SK-N-SH (cell line): Measurements from ENCODE around the gene SMYD3. TPM values are rescaled to one million over a fixed set of nuclear protein-coding genes. Genes with fewer than 3 reads are reported as not detected.

ENCODE experiments used
- CTCF ChIA-PET: fragments of 300-600, 350-600 bp; formaldehyde crosslinking; extraction: SDS; loops from one replicate; lab custom pipeline; 2021; lab: Yijun Ruan, JAX
- POLR2A ChIA-PET: fragments of 350-600 bp; sonication (Branson Sonifier 250); formaldehyde crosslinking; extraction: SDS; loops from one replicate; lab custom pipeline; 2020; ENCODE audit warnings: antibody characterized with exemption, inconsistent platforms; lab: Yijun Ruan, JAX
- DNase-seq: peaks from one replicate; pipeline ENCODE4 v3.0.0; 2012
- H2AFZ ChIP-seq: fragments of 200-600 bp; sonication (generic); 2 replicates; pipeline ENCODE4 v1.8.1; 2016; ENCODE audit warnings: antibody characterized with exemption, mild to moderate bottlenecking, low read depth
- H3F3A ChIP-seq: fragments of 200-600 bp; sonication (generic); replicated peaks from 2 replicates; pipeline ENCODE3; 2016; ENCODE audit warnings: antibody characterized with exemption, mild to moderate bottlenecking; ENCODE audit not compliant: insufficient read depth
- H3K27ac ChIP-seq, 2 experiments: fragments of 200-500 bp in 1 of 2; fragments of 200-600 bp in 1 of 2; sonication (Bioruptor generic) in 1 of 2; sonication (generic), shearing (Covaris generic) in 1 of 2; 2 replicates each; pipeline versions ENCODE4 v1.5.1 to v1.6.1; 2014 to 2016; ENCODE audit warnings: low read depth in 2 of 2, inconsistent platforms in 1 of 2, low read length in 1 of 2, mild to moderate bottlenecking in 1 of 2, mixed read lengths in 1 of 2
- H3K27me3 ChIP-seq: fragments of 200-600 bp; sonication (generic), shearing (Covaris generic); 2 replicates; pipeline ENCODE4 v1.6.1; 2016; ENCODE audit warnings: mixed run types; ENCODE audit not compliant: insufficient read depth
- H3K36me3 ChIP-seq, 2 experiments: fragments of 200-500 bp in 1 of 2; fragments of 200-600 bp in 1 of 2; sonication (Bioruptor generic) in 1 of 2; sonication (generic) in 1 of 2; replicated peaks in 1 of 2; 2 replicates each; pipeline versions ENCODE3 to v1.5.1; 2014 to 2016; ENCODE audit warnings: low read length in 1 of 2, mild to moderate bottlenecking in 1 of 2; ENCODE audit not compliant: insufficient read depth in 2 of 2, control insufficient read depth in 1 of 2
- H3K4me1 ChIP-seq, 2 experiments: fragments of 200-500 bp in 1 of 2; fragments of 200-600 bp in 1 of 2; sonication (Bioruptor generic) in 1 of 2; sonication (generic), shearing (Covaris generic) in 1 of 2; 2 replicates each; pipeline versions ENCODE4 v1.5.1 to v1.6.1; 2014 to 2016; ENCODE audit warnings: low read depth in 1 of 2, low read length in 1 of 2, mixed run types in 1 of 2; ENCODE audit not compliant: insufficient read depth in 2 of 2, control insufficient read depth in 1 of 2
- H3K4me2 ChIP-seq: fragments of 200-600 bp; sonication (generic), shearing (Covaris generic); 2 replicates; pipeline ENCODE4 v1.6.1; 2017; ENCODE audit warnings: mixed run types
- H3K4me3 ChIP-seq, 2 experiments: fragments of 200-500 bp in 1 of 2; fragments of 200-600 bp in 1 of 2; sonication (Bioruptor generic) in 1 of 2; sonication (generic), shearing (Covaris generic) in 1 of 2; 2 replicates each; pipeline versions ENCODE4 v1.5.1 to v1.8.1; 2014 to 2016; ENCODE audit warnings: low read depth in 2 of 2, inconsistent platforms in 1 of 2, low read length in 1 of 2, mild to moderate bottlenecking in 1 of 2, mixed read lengths in 1 of 2, moderate library complexity in 1 of 2
- H3K79me2 ChIP-seq: fragments of 200-600 bp; sonication (generic); 2 replicates; pipeline ENCODE4 v1.8.1; 2017; ENCODE audit warnings: mild to moderate bottlenecking; ENCODE audit not compliant: insufficient read depth
- H3K9ac ChIP-seq: fragments of 200-600 bp; sonication (generic); 2 replicates; pipeline ENCODE4 v1.6.1; 2017; ENCODE audit warnings: mixed run types
- H3K9me2 ChIP-seq: fragments of 200-600 bp; sonication (generic); 2 replicates; pipeline ENCODE4 v1.6.1; 2017; ENCODE audit warnings: mixed run types
- H3K9me3 ChIP-seq: fragments of 200-600 bp; sonication (generic); 2 replicates; pipeline ENCODE4 v1.6.1; 2017; ENCODE audit warnings: mixed run types, mild to moderate bottlenecking, moderate library complexity
- H4K20me1 ChIP-seq: fragments of 200-600 bp; sonication (generic); 2 replicates; pipeline ENCODE4 v1.6.1; 2017; ENCODE audit warnings: mild to moderate bottlenecking, mixed run types; ENCODE audit not compliant: insufficient read depth
- CHD2 ChIP-seq: fragments of 150-350 bp; IDR thresholded peaks from 2 replicates; pipeline ENCODE4 v1.6.1; 2018; ENCODE audit warnings: low read length; ENCODE audit not compliant: partially characterized antibody
- EZH2phosphoT487 ChIP-seq: fragments of 200-600 bp; sonication (generic); IDR thresholded peaks from 2 replicates; pipeline ENCODE4 v1.6.1; 2017; ENCODE audit warnings: low read depth, mixed run types, mild to moderate bottlenecking, antibody characterized with exemption, moderate library complexity, borderline replicate concordance
- FOXJ3 ChIP-seq: sonication (generic); formaldehyde crosslinking; IDR thresholded peaks from 2 replicates; pipeline ENCODE4 v1.5.1; 2020; ENCODE audit warnings: mild to moderate bottlenecking, missing genetic modification reagents
- FOXM1 ChIP-seq: IDR thresholded peaks from 2 replicates; pipeline ENCODE4 v1.4.0; 2012; ENCODE audit warnings: low read depth, mild to moderate bottlenecking
- IRF3 ChIP-seq: fragments of 150-350 bp; IDR thresholded peaks from 2 replicates; pipeline ENCODE4 v1.6.1; 2016; ENCODE audit warnings: mild to moderate bottlenecking, low read depth, low read length
- JUND ChIP-seq: IDR thresholded peaks from 2 replicates; pipeline ENCODE4 v1.4.0; 2012
- MEF2A ChIP-seq: IDR thresholded peaks from 2 replicates; pipeline ENCODE4 v1.4.0; 2012; ENCODE audit warnings: low read depth, borderline replicate concordance
- MXI1 ChIP-seq: IDR thresholded peaks from 2 replicates; pipeline ENCODE4 v1.6.1; 2012; ENCODE audit warnings: mild to moderate bottlenecking, low read depth, low read length, improper control_type of control experiment
- RCOR1 ChIP-seq: fragments of 150-350 bp; IDR thresholded peaks from 2 replicates; pipeline ENCODE4 v1.6.1; 2017; ENCODE audit warnings: antibody characterized with exemption, low read length
- REST ChIP-seq: IDR thresholded peaks from 2 replicates; pipeline ENCODE4 v1.6.1; 2012; ENCODE audit warnings: mild to moderate bottlenecking, low read depth, low read length, moderate library complexity
- RFX5 ChIP-seq: IDR thresholded peaks from 2 replicates; pipeline ENCODE4 v1.6.1; 2012; ENCODE audit warnings: mild to moderate bottlenecking, improper control_type of control experiment, low read length
- RXRA ChIP-seq: IDR thresholded peaks from 2 replicates; pipeline ENCODE4 v1.4.0; 2012; ENCODE audit warnings: low read depth, mild to moderate bottlenecking, borderline replicate concordance
- ZBTB33 ChIP-seq: IDR thresholded peaks from 2 replicates; pipeline ENCODE4 v1.4.0; 2012; ENCODE audit warnings: low read depth, borderline replicate concordance
- WGBS: methylation state at CpG from one replicate; pipeline ENCODE4 v1.1.6; 2017; ENCODE audit warnings: low lambda C conversion rate; 5-methylcytosine and 5-hydroxymethylcytosine counted together
- polyA plus RNA-seq, 3 experiments: library from polyadenylated mRNA; depleted of rRNA; stranded (reverse); fragments of >200 nt; gene quantifications; 2 replicates each; pipeline ENCODE4 v1.2.3, GENCODE V29; 2012
- TF ChIP-seq, protein P1 (sequence below): fragments of 150-350 bp; IDR thresholded peaks from 2 replicates; pipeline ENCODE4 v1.6.1; 2017; ENCODE audit warnings: antibody characterized with exemption, low read length, low read depth, borderline replicate concordance

SMYD3 gene
- polyA plus RNA-seq, 1 of the 3 experiments (the other 2 are of a cell fraction) = 31.4 TPM

GRCh38 chr1:246141306-246141705, 365.8 kb downstream of the SMYD3 start:
- H3K36me3 ChIP-seq = no peaks in the 10 kb centered on the region
- no peaks in the 10 kb centered on the region for H3K79me2 ChIP-seq
- no peaks in the 10 kb centered on the region for H3K9me3 ChIP-seq
- H3K4me3 ChIP-seq = no peak overlapping the region
- 92% methylated on average over 4 of the region's 4 CpGs for WGBS
- no peak overlapping the region for H3K4me2 ChIP-seq
- H4K20me1 ChIP-seq = no peaks in the 10 kb centered on the region
- DNase-seq = no peak
- peak overlapping the region in 1 of 2 experiments; percentile 77; a peak in 2 of 4 replicates for H3K27ac ChIP-seq
- H3K4me1 ChIP-seq = peaks cover 4 to 8% of the 10 kb centered on the region in 2 experiments; a peak in 2 of 4 replicates
- CTCF ChIA-PET = interaction anchor here (1.1 kb wide), 1 partner anchor 13 kb away, joined by 4 read pairs; no protein-coding TSS in a partner anchor
- H3K9me2 ChIP-seq = no peaks in the 10 kb centered on the region
- peaks cover 24% of the 10 kb centered on the region for H3F3A ChIP-seq
- no peak overlapping the region for H3K9ac ChIP-seq
- POLR2A ChIA-PET = no interaction called here
- H2AFZ ChIP-seq = no peak overlapping the region
- H3K27me3 ChIP-seq = no peaks in the 10 kb centered on the region
- TF ChIP-seq ZBTB33 (no peak), MXI1 (no peak), FOXJ3 (CRISPR knock-in tag) (no peak), FOXM1 (no peak), RXRA (no peak), MEF2A (no peak), REST (no peak), RCOR1 (no peak), JUND (no peak), RFX5 (no peak), EZH2phosphoT487 (no peak), CHD2 (no peak), IRF3 (no peak)
- TF ChIP-seq, protein P1, sequence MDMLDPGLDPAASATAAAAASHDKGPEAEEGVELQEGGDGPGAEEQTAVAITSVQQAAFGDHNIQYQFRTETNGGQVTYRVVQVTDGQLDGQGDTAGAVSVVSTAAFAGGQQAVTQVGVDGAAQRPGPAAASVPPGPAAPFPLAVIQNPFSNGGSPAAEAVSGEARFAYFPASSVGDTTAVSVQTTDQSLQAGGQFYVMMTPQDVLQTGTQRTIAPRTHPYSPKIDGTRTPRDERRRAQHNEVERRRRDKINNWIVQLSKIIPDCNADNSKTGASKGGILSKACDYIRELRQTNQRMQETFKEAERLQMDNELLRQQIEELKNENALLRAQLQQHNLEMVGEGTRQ = no peak
